HG03457 (cell line): ENCODE data around the gene ANKRD23.
"Not testable (repeated sequence)": the region's sequence is repeated elsewhere in the genome, so short reads cannot be mapped to it uniquely, and the experiment has no call there.

ENCODE experiments used
- ATAC-seq: cut with Tn5 transposase; IDR thresholded peaks from one replicate; pipeline ENCODE4 v1.9.1; 2021; ENCODE audit warnings: moderate number of reproducible peaks; ENCODE audit not compliant: unreplicated experiment

Gene ANKRD23

DNA sequence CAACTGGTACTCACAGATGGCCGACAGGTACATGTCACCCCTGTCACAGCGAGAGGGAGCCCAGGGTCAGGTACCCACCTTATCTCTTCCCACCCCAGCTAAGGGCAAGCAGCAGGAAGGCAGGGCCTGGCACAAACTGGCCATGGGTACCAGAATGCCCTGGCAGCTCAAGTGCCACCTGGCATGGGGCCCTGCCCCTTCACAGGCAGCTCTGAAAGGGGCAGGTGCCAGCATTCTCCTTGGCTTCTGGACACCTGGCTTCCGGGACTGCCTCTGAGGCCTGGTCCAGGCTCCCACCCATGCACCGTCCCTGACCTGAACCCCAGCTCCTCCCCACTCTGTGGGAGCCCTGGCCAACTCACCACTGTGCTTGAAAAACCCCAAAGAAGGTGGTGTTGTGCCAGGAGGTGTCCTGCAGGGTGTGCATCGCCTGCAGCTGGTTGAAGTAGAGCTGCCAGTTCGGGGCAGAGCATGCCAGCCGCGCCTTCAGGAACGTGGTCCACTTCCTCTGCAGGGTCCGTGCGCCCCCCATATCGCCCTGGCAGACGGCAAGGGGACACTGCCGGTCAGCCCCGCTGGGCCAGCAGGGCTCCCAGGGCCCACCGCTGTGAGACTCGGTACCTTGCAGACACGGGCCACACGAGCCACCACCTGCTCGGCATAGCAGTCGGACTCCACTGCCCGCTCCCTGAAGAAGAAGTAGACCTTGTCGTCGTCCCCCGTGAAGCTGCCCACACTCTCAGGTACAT is 20.7 kb upstream of the ANKRD23 start:
- ATAC-seq: no peak

DNA sequence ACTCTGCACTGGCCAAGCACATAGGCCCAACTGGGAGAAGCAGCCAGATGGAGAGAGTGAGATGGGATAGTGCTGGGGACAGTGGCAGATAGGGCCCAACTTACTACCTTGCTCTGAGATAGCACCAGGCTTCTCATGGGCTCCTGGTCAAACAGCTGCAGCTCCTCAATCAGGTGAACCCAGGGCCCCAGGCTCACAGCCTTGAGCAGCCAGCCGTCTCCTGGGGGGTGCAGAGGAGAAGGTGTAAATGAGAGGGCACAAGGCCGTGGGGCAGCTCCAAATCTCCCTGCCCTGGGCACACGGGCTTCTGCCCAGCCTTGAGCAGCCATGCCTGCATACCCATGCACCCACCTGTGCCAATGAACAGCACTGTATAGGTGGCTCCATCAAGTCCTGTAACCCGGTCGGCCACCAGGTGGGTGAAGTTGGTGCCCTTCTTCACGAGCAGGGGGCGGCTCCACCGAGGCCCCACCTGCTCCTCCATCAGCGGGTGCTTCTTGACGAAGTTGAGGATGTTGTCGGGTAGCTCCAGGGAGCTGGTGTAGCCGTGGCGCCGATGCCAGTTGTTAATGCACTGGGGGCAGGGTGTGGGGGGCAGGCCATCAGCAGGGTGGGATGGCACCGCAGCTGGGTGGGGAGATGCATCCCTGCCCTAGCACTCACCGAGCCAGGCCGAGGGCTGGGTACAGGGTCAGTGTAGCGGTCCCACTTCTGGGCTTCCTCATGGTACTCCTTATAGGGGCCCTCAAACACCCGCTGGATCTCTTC is 19.9 kb upstream of the ANKRD23 start:
- ATAC-seq: no peak

DNA sequence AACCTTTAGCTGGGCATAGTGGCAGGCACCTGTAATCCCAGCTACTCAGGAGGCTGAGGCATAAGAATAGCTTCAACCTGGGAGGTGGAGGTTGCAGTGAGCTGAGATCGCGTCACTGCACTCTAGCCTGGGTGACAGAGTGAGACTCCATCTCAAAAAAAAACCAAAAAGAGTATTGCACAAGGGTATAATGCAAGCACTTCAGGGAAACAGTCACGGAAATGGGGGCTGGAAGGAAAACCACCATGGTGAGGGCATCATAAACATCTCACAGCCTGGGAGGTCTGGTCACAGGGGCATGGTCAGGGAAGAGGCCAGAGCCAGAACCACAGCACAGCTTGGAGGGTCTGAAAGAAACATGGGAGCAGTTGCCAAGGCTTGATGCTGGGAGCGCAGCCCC is 19.2 kb upstream of the ANKRD23 start:
- not testable (repeated sequence) for ATAC-seq

DNA sequence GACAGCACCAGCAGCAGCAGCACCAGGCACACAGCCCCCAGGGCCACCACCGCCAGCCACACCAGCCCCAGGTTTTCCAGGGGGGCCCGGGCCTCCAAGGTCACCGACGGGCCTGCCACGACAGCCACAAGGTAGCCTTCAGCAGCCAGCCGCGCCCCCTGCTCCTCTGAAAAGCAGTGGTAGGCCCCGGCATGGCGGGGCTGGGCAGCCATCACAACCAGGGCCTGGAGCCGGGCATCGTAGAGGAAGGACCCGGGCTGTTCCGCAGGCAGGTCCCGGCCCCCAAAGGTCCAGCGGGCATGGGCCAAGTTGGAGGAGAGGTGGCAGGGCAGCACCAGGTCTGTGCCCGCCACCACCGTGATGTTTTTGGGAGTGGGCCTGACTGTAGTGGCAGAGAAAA is 17.3 kb upstream of the ANKRD23 start:
- no peak for ATAC-seq

DNA sequence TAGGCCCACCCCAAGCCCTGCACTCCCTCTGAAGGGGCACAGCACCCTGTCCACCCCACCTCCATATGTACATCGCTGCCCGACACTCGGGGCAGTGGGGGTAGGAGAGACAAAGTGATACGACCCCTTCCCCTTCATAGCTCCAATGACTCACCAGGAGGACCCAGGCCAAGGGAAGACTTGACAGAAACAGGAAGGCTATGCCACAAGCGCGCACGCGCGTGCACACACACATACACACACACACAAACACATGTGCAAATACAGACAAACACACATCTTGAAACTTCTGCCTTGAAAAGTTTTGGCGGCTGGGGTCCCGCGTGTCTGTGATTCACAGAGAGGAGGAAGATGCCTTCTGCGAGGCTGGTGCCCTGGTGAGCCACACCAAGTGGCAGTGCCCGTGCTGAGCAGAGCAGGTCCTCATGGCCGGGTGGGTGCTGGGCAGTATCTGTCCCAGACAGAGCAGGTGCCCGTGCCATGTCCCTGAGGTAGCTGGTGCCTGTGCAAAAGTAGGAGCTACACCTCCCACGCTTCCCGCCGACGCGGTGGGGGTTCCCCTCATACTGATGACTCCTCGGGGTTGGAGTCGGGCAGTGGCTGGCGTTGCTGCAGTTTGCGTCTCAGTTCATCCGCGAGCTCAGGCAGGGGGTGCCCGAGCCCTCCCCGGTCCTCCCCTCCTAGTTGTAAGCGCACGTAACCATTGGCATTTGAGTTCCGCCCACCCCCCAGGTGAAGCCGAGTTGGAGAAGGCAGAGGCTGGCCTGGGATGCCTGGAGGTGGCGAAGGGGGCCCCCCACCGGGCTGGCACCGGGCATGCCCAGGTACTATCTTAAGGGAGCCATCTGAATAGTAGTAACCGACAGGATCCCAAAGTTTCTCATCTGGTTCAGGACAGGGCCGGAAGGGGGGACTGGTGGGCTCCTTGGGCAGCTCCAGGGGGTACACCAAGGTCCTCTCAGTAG is 16.5 kb upstream of the ANKRD23 start:
- no peak for ATAC-seq

DNA sequence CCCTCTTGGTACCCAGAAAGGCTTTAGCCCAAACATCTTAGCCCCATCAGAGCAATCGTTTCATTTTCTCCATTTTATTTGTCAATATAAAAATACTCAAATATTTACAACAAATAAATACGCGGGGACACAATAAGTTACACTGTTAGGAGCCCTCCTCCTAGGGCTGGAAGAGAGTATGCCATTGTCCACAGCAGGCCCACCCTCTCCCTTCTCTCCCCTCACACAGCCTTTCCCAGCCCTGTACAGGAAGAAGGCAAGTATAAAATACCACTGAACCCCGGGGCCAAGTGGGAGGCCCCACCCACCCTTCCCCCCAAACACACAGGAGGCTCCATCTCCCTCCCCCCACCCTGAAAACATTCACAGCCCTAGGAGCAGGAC is 15.9 kb upstream of the ANKRD23 start:
- ATAC-seq: no peak

DNA sequence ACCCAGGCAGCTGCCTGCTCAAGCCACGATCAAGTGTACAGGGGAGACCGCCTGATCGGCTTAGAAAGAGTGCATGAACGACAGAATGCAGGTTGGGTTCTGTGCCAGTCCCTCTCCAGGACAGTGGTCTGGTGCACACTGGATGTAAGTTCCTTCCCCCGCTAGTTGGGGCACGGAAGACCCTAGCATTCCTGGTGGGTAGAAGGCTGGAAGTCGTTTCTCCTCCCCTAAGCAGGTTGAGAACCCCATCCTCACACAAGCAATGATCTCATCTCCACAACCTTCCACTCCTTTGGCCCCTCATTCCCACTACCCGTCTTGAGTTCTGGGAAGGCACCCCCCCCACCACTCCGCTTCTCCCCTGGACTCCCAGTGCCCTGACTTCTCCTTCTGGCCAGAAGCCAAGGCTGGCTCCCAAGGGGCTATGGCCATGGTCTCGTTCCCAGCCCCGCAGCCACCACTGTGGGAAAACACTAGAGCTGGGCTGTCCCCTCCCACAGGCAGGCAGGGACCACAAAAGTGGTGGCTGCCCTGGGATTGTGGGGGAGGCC is 15.4 kb upstream of the ANKRD23 start:
- ATAC-seq: no peak

DNA sequence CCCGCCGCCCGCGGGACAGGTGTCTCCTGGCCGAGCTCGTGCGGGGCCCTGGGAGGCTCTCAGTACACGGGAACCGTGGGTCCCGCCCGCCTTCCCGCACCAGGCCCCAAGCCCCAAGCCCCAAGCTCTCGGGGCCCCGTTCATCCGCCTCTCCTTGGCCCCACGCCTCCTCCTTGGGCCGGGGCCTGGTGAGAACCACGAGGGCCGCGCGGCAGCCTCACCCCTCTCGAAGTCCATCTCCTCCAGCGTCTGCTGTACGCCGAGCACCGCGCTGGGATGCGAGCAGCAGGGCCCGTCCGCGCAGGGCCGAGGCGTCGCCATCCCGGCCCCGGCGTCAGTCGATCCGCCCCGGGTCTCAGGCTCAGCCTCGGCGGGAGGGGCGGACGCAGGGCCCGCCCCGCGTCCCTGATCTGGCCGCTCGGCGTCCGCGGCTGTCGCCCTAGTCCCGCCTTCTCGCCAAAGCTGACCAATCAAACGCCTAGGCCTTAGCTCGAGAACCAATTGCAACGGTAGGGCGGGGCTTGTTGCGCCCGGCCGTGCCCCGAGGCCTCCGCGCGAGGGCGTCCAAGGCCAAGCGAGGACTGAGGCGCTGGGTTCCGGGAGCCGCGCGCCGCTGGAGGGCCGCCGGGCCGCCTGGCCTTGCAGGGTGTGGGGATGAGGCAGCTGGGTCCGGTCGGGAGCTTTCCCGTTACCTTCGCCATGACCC is 14.0 kb upstream of the ANKRD23 start, which contains the start of gene ANKRD39:
Gene ANKRD39 (minus strand): TSS at position 350 of the 706 bp plus-strand sequence. CDS start 29 bp downstream, at position 321.
- ATAC-seq: peak; percentile 87

DNA sequence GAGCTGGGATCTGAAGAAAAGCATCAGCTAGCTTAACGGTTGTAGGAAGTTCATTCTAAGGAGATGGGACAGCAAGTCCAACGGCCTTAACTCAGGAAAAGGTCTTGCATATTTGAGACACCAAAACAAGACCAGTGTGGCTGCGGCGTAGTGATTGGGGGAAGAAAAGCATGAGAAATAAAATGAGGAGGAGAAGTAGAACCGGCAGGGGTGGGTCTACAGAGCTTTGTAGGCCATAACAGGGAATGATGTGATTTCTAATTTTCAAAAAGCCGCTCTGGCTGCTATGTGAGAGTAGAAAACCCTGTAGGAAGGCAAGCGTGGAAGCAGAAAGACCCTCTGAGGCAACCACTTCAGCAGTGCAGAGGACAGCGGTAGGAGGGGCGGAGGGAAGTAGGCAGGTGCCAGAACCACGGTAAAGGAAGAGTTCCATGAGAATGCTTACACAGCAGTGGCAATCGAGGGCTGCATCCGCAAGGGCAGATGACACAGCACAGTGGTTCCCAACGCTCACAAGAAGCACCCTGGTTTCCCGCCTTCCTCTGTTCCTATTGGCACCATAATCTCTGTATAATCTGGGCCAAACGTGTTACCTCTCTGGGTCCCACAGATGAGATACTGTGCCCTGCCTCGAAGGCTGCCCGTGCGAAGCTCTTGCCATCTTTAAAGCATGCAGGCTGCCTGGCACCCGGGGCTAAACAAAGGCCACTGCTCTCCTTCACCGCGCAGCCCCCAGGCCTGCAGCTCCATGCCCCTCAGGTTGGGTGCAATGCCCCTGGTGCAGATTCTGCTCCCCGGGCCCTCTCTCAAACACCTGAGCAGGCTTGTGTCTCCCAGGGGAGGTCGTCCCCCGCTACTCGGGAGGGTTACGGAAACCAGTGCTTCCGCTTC is 13.2 kb upstream of the ANKRD23 start:
- no peak for ATAC-seq

DNA sequence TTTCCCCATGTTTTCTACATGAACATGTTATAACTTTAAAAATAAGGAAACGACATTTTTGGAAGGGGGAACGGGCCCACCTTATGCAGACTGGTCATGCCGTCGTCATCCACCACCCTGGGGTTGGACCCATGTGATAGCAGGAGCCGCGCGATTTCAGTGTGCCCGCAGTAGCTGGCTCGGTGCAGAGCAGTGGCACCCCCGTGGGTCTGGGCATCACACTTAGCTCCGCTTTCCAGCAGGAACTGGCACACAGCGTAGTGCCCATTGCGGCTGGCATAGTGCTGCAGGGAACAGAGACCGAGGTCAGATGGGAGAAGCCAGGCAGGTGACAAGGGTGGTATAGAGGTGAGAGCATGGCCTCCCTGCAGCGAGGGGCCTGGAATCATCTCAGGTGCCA is 9.5 kb upstream of the ANKRD23 start:
- no peak for ATAC-seq

DNA sequence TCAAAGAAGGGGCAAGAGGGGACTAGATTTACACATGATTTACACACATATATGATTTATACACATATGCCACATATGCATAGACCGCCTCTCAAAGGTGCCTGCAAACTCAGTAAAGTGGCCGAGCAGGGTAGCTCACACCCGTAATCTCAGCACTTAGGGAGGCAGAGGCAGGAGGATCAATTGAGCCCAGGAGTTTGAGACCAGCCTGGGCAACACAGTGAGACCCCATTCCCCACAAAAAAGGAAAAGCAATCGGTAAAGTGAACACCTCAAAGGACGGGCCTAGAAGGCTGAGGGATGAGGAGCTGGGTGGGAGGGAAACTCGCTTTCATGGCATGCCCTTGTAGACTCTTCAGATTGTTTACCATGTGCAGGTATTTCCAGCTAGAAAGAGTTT is 8.8 kb upstream of the ANKRD23 start:
- ATAC-seq: no peak

DNA sequence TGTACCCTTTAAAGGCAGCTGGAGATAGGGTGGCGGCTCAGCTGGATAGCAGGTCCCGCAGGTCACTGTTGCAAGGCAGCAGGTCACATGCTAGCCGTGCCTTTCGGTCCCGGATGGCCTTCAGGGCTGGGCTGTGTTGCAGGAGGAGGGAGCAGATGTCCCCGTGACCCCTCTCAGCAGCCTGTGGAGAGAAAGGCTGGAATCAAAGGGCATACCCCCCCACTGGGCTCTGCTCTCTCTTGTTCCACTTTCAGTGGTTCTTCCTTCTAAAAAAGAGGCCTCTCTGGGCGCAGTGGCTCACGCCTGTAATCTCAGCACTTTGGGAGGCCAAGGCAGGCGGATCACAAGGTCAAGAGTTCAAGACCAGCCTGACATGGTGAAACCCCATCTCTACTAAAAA is 4.4 kb upstream of the ANKRD23 start:
- ATAC-seq: no peak

DNA sequence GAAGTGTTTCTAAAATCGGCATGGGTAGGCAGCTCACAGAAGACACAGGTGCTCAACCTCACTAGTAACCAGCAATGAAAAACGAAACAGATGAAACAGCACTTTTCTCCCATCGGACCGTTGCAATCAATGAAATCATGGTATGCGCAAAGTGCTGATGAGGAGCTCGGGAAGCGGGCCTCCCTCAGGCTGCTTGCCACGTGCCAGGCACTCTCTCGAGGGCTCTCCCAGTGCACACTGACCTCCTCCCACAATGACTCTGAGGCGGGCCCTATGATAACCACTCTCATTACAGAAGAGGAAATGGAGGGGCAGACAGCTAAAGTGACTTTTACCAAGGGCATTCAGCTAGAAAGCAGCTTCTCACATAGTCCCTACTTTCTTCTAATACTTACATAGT is 3.8 kb upstream of the ANKRD23 start:
- no peak for ATAC-seq

DNA sequence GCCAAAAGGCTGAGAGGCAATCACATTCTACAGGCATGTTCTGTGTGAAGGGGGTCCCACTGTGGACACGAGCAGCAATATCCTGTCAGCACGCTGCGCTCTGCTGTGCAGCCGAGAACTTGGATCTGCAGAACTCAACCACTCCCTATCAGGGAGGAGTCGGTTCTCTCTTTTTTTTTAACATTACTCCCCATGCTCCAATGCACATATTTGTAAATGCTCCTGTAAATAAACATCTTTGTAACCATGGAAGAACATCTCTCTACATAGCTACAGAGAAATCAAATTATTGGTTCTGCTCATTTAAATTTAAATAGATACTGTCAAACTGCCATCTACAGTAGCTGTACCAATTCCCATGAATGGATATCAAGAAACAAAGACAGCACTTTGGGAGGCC is 3.0 kb upstream of the ANKRD23 start:
- no peak for ATAC-seq

DNA sequence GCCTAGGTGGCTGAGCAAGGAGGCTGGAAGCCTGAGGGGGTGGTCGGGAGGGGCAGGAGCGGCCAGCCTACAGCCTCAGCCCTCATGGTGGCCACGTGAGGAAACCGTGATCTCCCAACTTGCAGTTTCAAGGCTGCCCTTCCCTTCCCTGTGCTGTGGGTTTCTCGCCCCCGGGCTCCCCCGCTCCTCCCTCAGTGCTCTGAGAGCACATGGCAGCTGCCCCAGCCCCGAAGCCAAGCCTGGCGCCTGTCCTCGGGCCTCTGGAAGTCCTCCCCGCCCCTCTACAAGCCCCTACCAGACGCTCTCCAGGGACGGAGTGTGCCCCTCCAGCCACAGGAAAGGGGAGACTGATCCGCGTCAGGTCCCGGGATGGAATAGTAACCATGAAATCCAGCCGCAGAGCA is 586 bp upstream of the ANKRD23 start:
- ATAC-seq: no peak

DNA sequence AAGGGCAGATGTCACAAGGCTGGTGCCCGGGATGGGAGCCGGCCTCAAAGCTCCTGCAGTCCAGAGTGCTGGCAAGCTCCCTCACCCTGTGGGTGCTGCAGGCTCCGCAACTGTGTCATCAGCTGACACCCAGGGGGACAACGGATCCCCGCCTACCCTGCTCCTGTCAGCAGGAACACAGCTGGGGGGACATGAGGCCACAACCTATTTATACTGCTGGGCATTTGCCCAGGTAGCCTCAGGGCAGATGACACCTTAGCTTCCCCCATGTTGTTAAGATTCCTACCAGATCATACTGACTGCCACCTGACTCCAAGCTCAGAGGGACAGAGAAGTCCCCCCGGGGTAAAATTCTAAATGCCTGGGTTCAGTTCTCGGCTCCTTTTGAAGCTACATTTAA is 1.2 kb downstream of the ANKRD23 start:
- no peak for ATAC-seq

DNA sequence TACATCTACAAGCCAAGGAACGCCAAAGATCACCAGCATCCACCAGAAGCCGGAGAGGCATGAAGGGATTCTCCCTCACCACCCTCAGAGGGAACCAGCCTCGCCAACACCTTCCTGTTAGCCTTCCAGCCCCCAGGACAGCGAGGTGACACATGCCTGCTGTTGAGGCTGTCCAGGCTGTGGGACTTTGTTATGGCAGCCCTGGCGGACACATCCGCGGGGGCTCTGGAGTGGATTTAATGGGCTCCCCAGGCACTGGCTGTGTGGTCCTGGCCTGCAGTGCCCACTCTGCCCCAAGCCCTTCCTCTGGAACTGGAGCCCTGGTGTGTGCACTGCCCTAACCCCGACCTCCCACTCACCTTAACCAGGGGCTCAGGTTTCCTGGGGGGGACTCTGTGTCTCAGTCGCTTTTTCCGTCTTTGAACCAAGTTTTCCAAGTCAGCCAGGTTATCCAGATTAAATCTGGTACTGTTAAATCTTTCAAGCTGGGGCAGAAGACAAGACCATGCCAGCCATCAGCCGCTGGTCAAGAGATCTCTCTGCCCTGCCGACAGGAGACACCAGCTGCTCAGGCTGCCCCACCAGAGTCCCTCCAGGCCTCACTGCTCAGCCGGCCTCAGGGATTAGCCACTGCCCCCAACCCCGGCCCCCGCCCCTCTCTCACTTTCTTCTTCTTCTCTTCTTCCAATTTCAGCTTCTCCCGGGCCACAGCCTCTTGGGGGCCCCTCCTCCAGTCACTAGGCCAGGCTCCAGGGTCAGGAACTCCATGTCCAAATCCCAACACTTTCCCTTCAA is 1.9 kb downstream of the ANKRD23 start:
- ATAC-seq: no peak
